ENCODE data around the gene CAMK2N2.
A peak's percentile ranks its signal among the peaks of the same experiment; 100 is the strongest.

Gene CAMK2N2

DNA sequence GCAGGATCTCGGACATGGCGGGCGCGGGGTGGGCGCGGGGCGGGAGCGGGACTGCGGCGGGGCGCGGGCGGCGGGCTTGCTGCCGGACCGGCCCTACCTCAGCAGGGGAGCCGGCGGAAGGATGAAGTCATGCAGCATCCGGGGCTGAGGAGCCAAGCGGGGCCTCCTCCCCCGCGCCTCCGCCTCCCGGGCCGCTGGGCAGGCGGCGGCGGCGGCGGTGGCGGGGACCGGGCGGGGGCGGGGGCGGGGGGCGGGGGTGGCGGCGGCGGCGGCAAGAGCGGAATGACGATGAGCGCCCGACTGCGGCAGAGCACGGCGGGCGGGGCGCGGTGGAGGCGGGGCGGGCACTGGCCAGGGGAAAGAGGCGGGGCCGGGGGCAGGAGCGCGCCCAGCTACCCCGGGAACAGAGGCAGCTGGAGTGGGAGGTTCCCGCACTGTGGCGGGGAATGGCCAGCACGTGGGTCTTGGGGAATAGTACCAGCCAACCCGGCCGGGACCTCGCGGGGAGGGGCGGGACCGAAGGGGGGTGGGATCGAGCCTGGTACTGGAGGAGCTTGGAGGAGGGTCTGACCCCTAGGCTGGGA, at the start of gene CAMK2N2:
CAMK2N2 (minus strand) TSS at position 284 of the 584 bp plus-strand sequence; CDS start at position 16, 268 bp downstream.
- peak; percentile 86 for DNase-seq

DNA sequence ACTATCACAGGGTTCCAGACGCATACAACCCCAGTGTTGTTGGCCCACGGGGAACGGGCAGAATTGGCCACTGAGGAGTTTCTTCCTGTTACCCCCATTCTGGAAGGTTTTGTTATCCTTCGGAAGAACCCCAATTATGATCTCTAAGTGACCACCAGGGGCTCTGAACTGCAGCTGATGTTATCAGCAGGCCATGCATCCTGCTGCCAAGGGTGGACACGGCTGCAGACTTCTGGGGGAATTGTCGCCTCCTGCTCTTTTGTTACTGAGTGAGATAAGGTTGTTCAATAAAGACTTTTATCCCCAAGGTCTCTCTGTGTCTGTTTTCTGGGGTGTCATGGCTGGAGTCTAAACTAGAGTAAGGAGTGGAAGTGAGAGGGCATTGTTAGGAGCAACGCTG, 47.4 kb upstream of the CAMK2N2 start:
- no peak for DNase-seq

DNA sequence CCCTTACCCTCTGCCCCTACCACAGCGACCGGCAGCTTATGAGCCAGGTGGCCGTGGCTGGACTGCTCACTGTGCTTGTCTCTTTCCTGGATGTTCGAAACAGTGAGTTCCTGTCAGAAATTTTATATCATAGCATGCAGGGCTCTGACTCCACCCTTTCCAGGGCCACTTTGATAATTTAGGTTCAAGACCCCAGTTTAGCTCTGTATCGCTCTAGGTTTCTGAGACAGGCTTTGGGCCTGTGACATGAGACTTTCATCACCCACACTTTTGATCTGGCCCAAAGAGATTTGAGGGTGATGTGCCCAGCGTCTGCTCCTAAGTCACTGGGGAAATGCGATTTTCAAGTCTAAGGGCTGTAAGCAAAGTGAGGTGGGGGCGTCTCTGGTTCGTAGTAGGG, 46.6 kb upstream of the CAMK2N2 start:
- DNase-seq, result no peak

DNA sequence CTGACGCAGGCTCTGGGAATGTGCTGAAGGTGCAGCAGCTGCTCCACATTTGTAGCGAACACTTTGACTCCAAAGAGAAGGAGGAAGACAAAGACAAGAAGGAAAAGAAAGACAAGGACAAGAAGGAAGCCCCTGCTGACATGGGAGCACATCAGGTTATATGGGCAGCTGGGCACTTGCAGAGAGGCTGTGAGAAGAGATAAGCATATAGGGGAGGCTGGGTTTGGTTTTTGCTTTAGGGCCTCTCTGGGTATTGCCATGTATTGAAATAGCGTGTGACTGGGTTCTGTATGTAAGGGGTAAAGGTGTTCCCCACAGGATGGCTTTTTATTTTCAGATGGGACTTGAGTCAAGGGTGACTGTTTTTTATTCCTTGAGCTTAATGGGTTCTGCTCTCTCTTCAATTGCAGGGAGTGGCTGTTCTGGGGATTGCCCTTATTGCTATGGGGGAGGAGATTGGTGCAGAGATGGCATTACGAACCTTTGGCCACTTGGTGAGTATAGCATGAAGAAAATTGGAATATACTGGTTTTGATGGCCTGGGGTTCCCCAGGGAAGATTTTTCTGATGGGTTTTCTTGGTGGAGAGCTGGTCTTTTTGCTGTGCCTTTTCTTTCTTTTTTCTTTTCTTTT, 45.1 kb upstream of the CAMK2N2 start:
- no peak for DNase-seq

DNA sequence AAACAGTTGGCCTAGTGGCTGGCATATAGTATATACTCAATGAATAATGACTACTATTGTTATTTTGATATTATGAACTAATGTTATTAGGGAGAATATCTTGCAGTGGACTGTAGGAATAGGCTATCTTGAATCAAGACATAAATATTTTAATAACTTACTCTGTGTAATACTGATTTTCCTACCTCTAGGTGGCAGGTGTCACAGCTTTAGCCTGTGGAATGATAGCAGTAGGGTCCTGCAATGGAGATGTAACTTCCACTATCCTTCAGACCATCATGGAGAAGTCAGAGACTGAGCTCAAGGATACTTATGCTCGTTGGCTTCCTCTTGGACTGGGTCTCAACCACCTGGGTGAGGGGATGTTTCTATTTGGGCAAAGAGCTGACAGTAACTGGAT, 44.2 kb upstream of the CAMK2N2 start:
- DNase-seq, result no peak

- DNase-seq, result no peak
These were observed 39.0 kb upstream of the CAMK2N2 start for GRCh38 chr3:184300378-184300720.

DNA sequence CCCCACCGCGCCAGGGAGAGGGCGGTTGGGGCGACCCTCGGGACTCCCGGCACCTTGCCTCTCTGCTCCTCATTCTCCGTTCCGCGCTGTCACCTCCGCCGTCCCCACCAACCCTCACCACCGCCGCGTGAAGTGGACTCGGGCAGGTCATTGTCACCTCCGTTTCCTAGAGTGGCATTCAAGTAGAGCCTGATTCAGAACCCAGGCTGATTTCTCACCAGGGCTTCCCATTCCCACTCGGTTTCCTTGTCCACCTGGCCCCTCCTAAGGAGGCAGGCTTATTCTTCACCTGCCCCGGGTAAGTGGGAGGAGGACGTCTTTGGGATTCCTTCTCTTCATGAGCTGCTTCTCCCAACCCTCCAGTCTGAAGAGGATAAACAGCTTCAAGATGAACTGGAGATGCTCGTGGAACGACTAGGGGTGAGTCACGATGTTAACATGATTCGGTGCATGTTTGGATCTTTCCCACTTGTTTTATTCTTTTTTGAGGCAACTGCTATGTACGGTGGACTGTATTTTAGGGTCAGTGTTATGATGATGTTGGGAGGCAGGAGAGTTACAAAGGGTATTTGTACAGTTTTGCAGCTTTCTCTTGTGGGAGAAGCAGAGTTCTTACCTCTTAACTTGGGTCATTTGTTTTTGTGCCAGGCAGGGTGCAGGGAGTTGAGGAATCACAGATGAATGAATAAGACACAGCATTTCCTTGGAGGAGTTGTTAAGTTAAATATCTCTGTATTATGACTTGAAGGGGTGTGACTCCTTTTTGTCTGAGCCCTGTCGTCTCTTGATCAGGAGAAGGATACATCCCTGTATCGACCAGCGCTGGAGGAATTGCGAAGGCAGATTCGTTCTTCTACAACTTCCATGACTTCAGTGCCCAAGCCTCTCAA, 38.4 kb upstream of the CAMK2N2 start:
- DNase-seq, result no peak

GRCh38 chr3:184298759-184299487, 37.6 kb upstream of the CAMK2N2 start, which contains the start of gene PSMD2:
Gene PSMD2 (plus strand): TSS chr3:184299241. CDS start chr3:184299267, 26 bp downstream.
- peak; percentile 97 for DNase-seq

GRCh38 chr3:184296616-184297015, 35.3 kb upstream of the CAMK2N2 start:
- no peak for DNase-seq

- peak; percentile 80 for DNase-seq
These were observed 34.4 kb upstream of the CAMK2N2 start for GRCh38 chr3:184295771-184296170.

GRCh38 chr3:184291738-184292445, 30.5 kb upstream of the CAMK2N2 start:
- no peak for DNase-seq

- DNase-seq, result no peak
These were observed 29.8 kb upstream of the CAMK2N2 start for GRCh38 chr3:184291044-184291737.

- no peak for DNase-seq
These were observed 29.0 kb upstream of the CAMK2N2 start for GRCh38 chr3:184290331-184290730.

DNA sequence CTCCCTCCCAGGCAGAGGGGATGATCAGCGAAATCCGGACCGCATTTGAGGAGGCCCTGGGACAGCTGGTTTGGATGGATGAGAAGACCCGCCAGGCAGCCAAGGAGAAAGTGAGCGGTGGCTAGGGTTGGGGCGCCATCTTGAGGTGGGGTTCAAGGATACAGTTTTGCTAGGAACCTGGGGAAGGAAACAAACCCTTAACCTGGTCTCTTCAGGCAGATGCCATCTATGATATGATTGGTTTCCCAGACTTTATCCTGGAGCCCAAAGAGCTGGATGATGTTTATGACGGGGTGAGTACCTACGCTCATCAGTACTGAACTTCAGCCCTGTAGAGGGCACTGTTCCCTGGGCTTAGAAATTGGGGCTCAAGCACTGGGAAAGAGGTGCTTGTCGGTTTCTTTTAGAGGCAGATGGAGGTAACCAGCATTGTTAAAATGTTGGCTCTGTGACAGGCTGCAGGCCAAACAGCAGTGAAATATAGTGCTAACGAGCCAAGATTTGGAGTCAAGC, 28.1 kb upstream of the CAMK2N2 start:
- DNase-seq, result peak; percentile 22

DNA sequence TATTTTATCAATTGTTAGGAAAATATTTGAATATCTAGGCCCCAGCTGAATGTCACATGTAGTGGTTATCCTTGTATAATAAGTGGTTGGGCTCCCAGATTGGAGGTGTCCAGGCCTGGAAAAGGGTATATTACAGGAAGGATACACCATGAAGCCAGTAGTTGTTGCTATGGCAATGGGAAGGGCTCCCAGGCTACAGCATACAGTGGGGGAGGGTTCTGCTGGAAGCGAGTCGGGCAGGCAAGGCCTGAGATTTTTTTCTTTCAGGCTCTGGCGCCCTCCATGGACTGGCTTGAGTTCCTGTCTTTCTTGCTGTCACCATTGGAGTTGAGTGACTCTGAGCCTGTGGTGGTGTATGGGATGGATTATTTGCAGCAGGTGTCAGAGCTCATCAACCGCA, 23.3 kb upstream of the CAMK2N2 start:
- DNase-seq, result peak; percentile 80

DNA sequence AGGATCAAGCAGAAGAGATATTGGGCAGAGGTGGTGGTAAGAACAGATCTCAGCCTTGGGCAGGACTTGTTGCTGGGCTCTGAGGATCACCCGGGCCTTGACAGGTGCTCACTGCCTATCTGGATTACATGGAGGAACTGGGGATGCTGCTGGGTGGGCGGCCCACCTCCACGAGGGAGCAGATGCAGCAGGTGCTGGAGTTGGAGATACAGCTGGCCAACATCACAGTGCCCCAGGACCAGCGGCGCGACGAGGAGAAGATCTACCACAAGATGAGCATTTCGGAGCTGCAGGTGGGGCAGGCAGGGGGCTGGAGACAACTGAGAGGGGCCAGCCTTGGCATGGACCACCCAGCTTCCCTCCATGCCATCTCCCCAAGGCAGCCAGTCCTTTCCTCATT, 22.3 kb upstream of the CAMK2N2 start:
- no peak for DNase-seq

GRCh38 chr3:184282941-184283340, 21.6 kb upstream of the CAMK2N2 start:
- DNase-seq, result no peak

DNA sequence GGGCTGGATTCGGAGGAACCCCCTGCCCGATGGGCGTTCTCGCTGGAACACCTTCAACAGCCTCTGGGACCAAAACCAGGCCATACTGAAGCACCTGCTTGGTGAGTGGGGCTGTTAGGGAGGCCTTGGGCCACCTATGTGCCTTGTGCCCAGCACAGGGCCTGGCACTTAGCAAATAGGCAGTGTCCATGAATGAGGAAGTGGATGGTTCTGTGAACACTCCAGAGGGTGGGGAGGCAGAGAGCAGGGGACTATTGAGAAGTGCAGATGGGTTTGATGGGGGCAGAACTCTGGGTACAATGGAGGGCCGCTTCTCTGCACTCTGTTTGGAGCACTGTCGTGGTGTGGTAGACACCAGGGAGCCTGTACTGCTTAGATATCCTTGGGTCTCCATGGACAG, 16.0 kb upstream of the CAMK2N2 start:
- no peak for DNase-seq

GRCh38 chr3:184275961-184276910, 14.9 kb upstream of the CAMK2N2 start, which contains the start of gene ECE2:
Gene ECE2 (plus strand): TSS chr3:184276022. CDS start chr3:184276154, 132 bp downstream.
- DNase-seq, result no peak

GRCh38 chr3:184275381-184275701, 14.0 kb upstream of the CAMK2N2 start:
- no peak for DNase-seq

DNA sequence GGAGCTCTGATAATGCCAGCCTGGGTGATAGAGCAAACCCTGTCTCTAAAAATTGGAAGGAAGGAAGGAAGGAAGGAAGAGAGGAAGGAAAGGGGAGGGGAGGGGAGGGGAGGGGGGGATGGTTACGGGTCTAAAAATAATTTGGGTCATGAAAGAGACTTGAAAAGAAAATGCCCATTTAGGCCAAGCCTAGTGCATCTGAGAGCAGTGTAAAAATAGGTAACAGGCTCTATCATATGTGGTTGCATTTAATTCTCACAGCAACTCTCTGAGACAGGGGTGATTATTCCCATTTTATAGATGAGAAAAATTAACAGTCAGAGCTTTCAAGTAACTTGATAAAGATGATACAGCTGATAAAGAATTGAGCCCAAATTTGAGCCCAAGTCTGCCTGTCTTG, 10.9 kb upstream of the CAMK2N2 start:
- DNase-seq, result no peak

Data from NCI-H2029 (cell line).